HEK293 (cell line): ENCODE measurements around the gene GSG1L.

Source experiments
- CTCF ChIP-seq: fragments of 450-650 bp; formaldehyde crosslinking; IDR thresholded peaks from 2 replicates; pipeline ENCODE4 v1.5.1; 2016; ENCODE audit warnings: missing biosample characterization, missing genetic modification characterization
- HOXC10 ChIP-seq: sonication (generic); formaldehyde crosslinking; IDR thresholded peaks from 2 replicates; pipeline ENCODE4 v1.8.1; 2023; ENCODE audit warnings: mild to moderate bottlenecking, missing genetic modification reagents
- PRDM4 ChIP-seq: fragments of 450-650 bp; formaldehyde crosslinking; IDR thresholded peaks from 2 replicates; pipeline ENCODE4 v1.5.1; 2017; ENCODE audit warnings: missing biosample characterization, missing genetic modification characterization
- ZBTB11 ChIP-seq: fragments of 450-650 bp; formaldehyde crosslinking; conservative IDR thresholded peaks from 2 replicates; pipeline ENCODE4 v1.5.1; 2016; ENCODE audit warnings: low read depth, missing biosample characterization, missing genetic modification characterization
- ZNF140 ChIP-seq: fragments of 450-650 bp; formaldehyde crosslinking; IDR thresholded peaks from 2 replicates; pipeline ENCODE4 v1.5.1; 2016; ENCODE audit warnings: missing biosample characterization, missing genetic modification characterization
- ZNF148 ChIP-seq: fragments of 450-650 bp; formaldehyde crosslinking; IDR thresholded peaks from 2 replicates; pipeline ENCODE4 v1.5.0; 2017; ENCODE audit warnings: missing biosample characterization, missing genetic modification characterization, borderline replicate concordance
- ZNF610 ChIP-seq: fragments of 450-650 bp; formaldehyde crosslinking; IDR thresholded peaks from 2 replicates; pipeline ENCODE4 v1.5.1; 2016; ENCODE audit warnings: missing biosample characterization, missing genetic modification characterization, borderline replicate concordance
- ZXDB ChIP-seq: fragments of 450-650 bp; formaldehyde crosslinking; IDR thresholded peaks from 2 replicates; pipeline ENCODE4 v1.5.1; 2016; ENCODE audit warnings: missing biosample characterization, missing genetic modification characterization

GRCh38 chr16:27849621-27850020, 213.9 kb downstream of the GSG1L start:
- TF ChIP-seq CTCF (tag by site-specific recombination) (no peak), ZBTB11 (tag by site-specific recombination) (no peak), PRDM4 (tag by site-specific recombination) (no peak), HOXC10 (CRISPR knock-in tag) (no peak), ZXDB (no peak), ZNF140 (tag by site-specific recombination) (no peak), ZNF610 (tag by site-specific recombination) (no peak), ZNF148 (tag by site-specific recombination) (no peak)
